Measurements from ENCODE around the gene STAMBPL1. TPM values are rescaled to one million over a fixed set of nuclear protein-coding genes. Genes with fewer than 3 reads are reported as not detected.

Gene STAMBPL1
- polyA plus RNA-seq, 1 donor from 2014 or later, result 21.9 TPM

- no peaks in the 10 kb centered on the region for H3K36me3 ChIP-seq (ENCODE audit: insufficient read depth, low read length)
- no peaks in the 10 kb centered on the region for H3F3A ChIP-seq (ENCODE audit: insufficient read depth, low read length, poor library complexity, severe bottlenecking)
- H3K9me3 ChIP-seq (ENCODE audit: low read length), result no peaks in the 10 kb centered on the region
- H3K79me2 ChIP-seq (replicated peaks; ENCODE audit: insufficient read depth, low read length), result no peaks in the 10 kb centered on the region
- H3K27ac ChIP-seq (ENCODE audit: low read length), result no peak overlapping the region
- no peaks in the 10 kb centered on the region for H3K27me3 ChIP-seq (ENCODE audit: insufficient read depth, low read depth, low read length)
- no peak overlapping the region for H3K4me2 ChIP-seq (ENCODE audit: low read length)
- TF ChIP-seq CTCF (IDR thresholded peaks at IDR 0.05; ENCODE audit: poor library complexity, severe bottlenecking) (no peak), RAD21 (conservative IDR thresholded peaks at IDR 0.05) (no peak), POLR2AphosphoS5 (IDR thresholded peaks at IDR 0.05) (no peak)
- H3K9ac ChIP-seq (ENCODE audit: low read length), result no peak overlapping the region
- no peak overlapping the region for H2AFZ ChIP-seq (ENCODE audit: low read depth, low read length)
- no peaks in the 10 kb centered on the region for H3K9me2 ChIP-seq (ENCODE audit: insufficient read depth, low read length)
- no peak overlapping the region for H3K4me3 ChIP-seq (ENCODE audit: low read length)
- no peaks in the 10 kb centered on the region for H4K20me1 ChIP-seq (ENCODE audit: insufficient read depth)
Observed at GRCh38 chr10:88971221-88972061, 91.4 kb downstream of the STAMBPL1 start.

Other genes with a start within 250 kb of the STAMBPL1 start
- not detected in 2 replicates for gene LIPF, start 215.8 kb upstream of the STAMBPL1 start, polyA plus RNA-seq
- not detected in 2 replicates for gene LIPK, start 174.0 kb upstream of the STAMBPL1 start, polyA plus RNA-seq
- gene LIPN, start 120.2 kb upstream of the STAMBPL1 start, polyA plus RNA-seq, result not detected in 2 replicates
- gene LIPM, start 77.5 kb upstream of the STAMBPL1 start, polyA plus RNA-seq, result not detected in 2 replicates
- gene ANKRD22, start 28.4 kb upstream of the STAMBPL1 start, polyA plus RNA-seq, result 0.57 and 1.3 TPM in 2 replicates
- gene ACTA2, start 72.5 kb downstream of the STAMBPL1 start, polyA plus RNA-seq, result 0.53 and 1.2 TPM in 2 replicates
- 1.2 and 2.5 TPM in 2 replicates for gene FAS, start 110.6 kb downstream of the STAMBPL1 start, polyA plus RNA-seq

Data from neural cell (in vitro differentiated cells).